ENCODE measurements around the gene FN3KRP. TPM values are rescaled to one million over a fixed set of nuclear protein-coding genes. Genes with fewer than 3 reads are reported as not detected.

The FN3KRP gene, protein sequence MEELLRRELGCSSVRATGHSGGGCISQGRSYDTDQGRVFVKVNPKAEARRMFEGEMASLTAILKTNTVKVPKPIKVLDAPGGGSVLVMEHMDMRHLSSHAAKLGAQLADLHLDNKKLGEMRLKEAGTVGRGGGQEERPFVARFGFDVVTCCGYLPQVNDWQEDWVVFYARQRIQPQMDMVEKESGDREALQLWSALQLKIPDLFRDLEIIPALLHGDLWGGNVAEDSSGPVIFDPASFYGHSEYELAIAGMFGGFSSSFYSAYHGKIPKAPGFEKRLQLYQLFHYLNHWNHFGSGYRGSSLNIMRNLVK
- polyA plus RNA-seq (2012; ENCODE audit: missing spikeins) = 31.9 TPM

DNA sequence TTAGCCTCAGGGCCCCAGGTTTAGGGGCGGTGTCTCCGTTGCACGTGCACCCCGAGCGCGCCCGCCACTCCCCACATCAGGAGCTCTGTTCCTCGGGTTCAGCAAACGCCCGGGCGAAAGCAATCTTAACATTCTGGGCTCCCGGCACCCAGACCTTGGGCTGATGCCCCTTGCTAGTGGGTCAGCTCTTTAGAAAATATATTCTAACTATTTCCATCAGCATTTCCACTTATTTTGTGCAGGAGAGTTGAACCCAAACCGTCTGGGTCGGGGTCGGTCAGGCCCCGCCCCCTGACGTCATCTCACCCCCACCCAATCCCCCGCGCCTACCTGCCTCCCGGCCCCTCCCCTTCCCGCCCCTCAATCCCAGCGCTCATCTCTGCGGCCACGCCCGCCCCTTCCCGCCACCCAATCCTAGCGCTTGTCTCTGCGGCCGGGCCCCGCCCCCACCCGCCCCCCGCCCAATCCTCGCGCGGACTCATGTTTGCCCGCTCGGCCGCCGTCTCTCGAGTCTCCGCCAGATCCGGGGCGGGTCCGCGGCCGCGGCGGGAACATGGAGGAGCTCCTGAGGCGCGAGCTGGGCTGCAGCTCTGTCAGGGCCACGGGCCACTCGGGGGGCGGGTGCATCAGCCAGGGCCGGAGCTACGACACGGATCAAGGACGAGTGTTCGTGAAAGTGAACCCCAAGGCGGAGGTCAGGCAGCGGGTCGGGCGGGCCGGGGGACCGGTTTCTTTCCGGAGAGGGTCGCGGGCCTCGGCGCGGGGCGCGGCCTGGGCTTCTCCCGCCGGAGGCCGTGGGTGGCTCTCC is at the start of gene FN3KRP:
Gene FN3KRP (plus strand): TSS at position 504 of the 808 bp plus-strand sequence. CDS start 50 bp downstream, at position 554.
- peak; percentile 43; the same call in 1 of the 2 replicates for TF ChIP-seq POLR2AphosphoS5 (IDR thresholded peaks at IDR 0.05; ENCODE audit: low read depth, low read length)
- peak; percentile 87 for TF ChIP-seq POLR2A (IDR thresholded peaks at IDR 0.05; ENCODE audit: low read depth, low read length)
- TF ChIP-seq TAF1 (IDR thresholded peaks at IDR 0.05; ENCODE audit: borderline replicate concordance, low read depth, low read length) = 0 out of 2 replicates have a peak, but pooled peaks have one; percentile 53
- FAIRE-seq (peak; percentile 76), DNase-seq (ENCODE audit: insufficient read length) (peak; percentile 99)

GRCh38 chr17:82666931-82667667 is 49.4 kb upstream of the FN3KRP start:
- FAIRE-seq (no peak), DNase-seq (ENCODE audit: insufficient read length) (no peak)
- TF ChIP-seq TAF1 (IDR thresholded peaks at IDR 0.05; ENCODE audit: borderline replicate concordance, low read depth, low read length) (no peak), POLR2AphosphoS5 (IDR thresholded peaks at IDR 0.05; ENCODE audit: low read depth, low read length) (no peak), POLR2A (IDR thresholded peaks at IDR 0.05; ENCODE audit: low read depth, low read length) (no peak)

GRCh38 chr17:82667668-82668000 is 48.9 kb upstream of the FN3KRP start:
- no peak for FAIRE-seq
- no peak for DNase-seq (ENCODE audit: insufficient read length)
- no peak for TF ChIP-seq POLR2AphosphoS5 (IDR thresholded peaks at IDR 0.05; ENCODE audit: low read depth, low read length)
- TF ChIP-seq TAF1 (IDR thresholded peaks at IDR 0.05; ENCODE audit: borderline replicate concordance, low read depth, low read length) = no peak
- no peak for TF ChIP-seq POLR2A (IDR thresholded peaks at IDR 0.05; ENCODE audit: low read depth, low read length)

GRCh38 chr17:82668024-82668630 is 48.4 kb upstream of the FN3KRP start:
- no peak for FAIRE-seq

GRCh38 chr17:82668631-82669099 is 47.8 kb upstream of the FN3KRP start:
- DNase-seq (ENCODE audit: insufficient read length) (peak; percentile 70), FAIRE-seq (peak; percentile 33)
- TF ChIP-seq TAF1 (IDR thresholded peaks at IDR 0.05; ENCODE audit: borderline replicate concordance, low read depth, low read length) (no peak), POLR2AphosphoS5 (IDR thresholded peaks at IDR 0.05; ENCODE audit: low read depth, low read length) (no peak), POLR2A (IDR thresholded peaks at IDR 0.05; ENCODE audit: low read depth, low read length) (no peak)

More at GRCh38 chr17:82668024-82668630, 48.4 kb upstream of the FN3KRP start:
- TF ChIP-seq POLR2A (IDR thresholded peaks at IDR 0.05; ENCODE audit: low read depth, low read length) (no peak), TAF1 (IDR thresholded peaks at IDR 0.05; ENCODE audit: borderline replicate concordance, low read depth, low read length) (no peak), POLR2AphosphoS5 (IDR thresholded peaks at IDR 0.05; ENCODE audit: low read depth, low read length) (no peak)
- DNase-seq (ENCODE audit: insufficient read length) = no peak

- no peak for TF ChIP-seq POLR2A (IDR thresholded peaks at IDR 0.05; ENCODE audit: low read depth, low read length)
- no peak for TF ChIP-seq POLR2AphosphoS5 (IDR thresholded peaks at IDR 0.05; ENCODE audit: low read depth, low read length)
- no peak for TF ChIP-seq TAF1 (IDR thresholded peaks at IDR 0.05; ENCODE audit: borderline replicate concordance, low read depth, low read length)
- no peak for DNase-seq (ENCODE audit: insufficient read length)
- FAIRE-seq = no peak
Observed at GRCh38 chr17:82670661-82671450, 45.6 kb upstream of the FN3KRP start.

- DNase-seq (ENCODE audit: insufficient read length) (no peak), FAIRE-seq (no peak)
- TF ChIP-seq TAF1 (IDR thresholded peaks at IDR 0.05; ENCODE audit: borderline replicate concordance, low read depth, low read length) = no peak
- TF ChIP-seq POLR2A (IDR thresholded peaks at IDR 0.05; ENCODE audit: low read depth, low read length) = no peak
- no peak for TF ChIP-seq POLR2AphosphoS5 (IDR thresholded peaks at IDR 0.05; ENCODE audit: low read depth, low read length)
Observed at GRCh38 chr17:82674656-82675475, 41.6 kb upstream of the FN3KRP start.

- DNase-seq (ENCODE audit: insufficient read length) (no peak), FAIRE-seq (no peak)
- no peak for TF ChIP-seq TAF1 (IDR thresholded peaks at IDR 0.05; ENCODE audit: borderline replicate concordance, low read depth, low read length)
- TF ChIP-seq POLR2AphosphoS5 (IDR thresholded peaks at IDR 0.05; ENCODE audit: low read depth, low read length) = no peak
- TF ChIP-seq POLR2A (IDR thresholded peaks at IDR 0.05; ENCODE audit: low read depth, low read length) = no peak
Observed at GRCh38 chr17:82675476-82676245, 40.8 kb upstream of the FN3KRP start.

Data from GM12892 (cell line).